D721Med (cell line): ENCODE data around the gene GGA2.
"Not testable (repeated sequence)": the region's sequence is repeated elsewhere in the genome, so short reads cannot be mapped to it uniquely, and the experiment has no call there.

Experiments used
- DNase-seq: peaks from one replicate; pipeline ENCODE4 v3.0.0; 2011; ENCODE audit warnings: low spot score; ENCODE audit not compliant: insufficient read length
- FAIRE-seq: peaks from 2 replicates; lab custom pipeline; 2011; peaks lifted over from hg19 to GRCh38; lab: Jason Lieb, UNC
- CTCF ChIP-seq: IDR thresholded peaks from 2 replicates; pipeline ENCODE4 v1.5.1; 2012; ENCODE audit warnings: mild to moderate bottlenecking, control low read depth; ENCODE audit not compliant: insufficient read depth; ENCODE audit errors: missing control alignments

The GGA2 gene

GRCh38 chr16:23485841-23486240 lies 24.5 kb downstream of the GGA2 start:
- no peak for DNase-seq
- TF ChIP-seq CTCF, result no peak
- FAIRE-seq, result no peak

GRCh38 chr16:23485257-23485614 lies 25.1 kb downstream of the GGA2 start:
- TF ChIP-seq CTCF, result no peak
- no peak for FAIRE-seq

GRCh38 chr16:23484510-23485256 lies 25.6 kb downstream of the GGA2 start:
- no peak for DNase-seq
- no peak for FAIRE-seq
- no peak for TF ChIP-seq CTCF

More at GRCh38 chr16:23485257-23485614, 25.1 kb downstream of the GGA2 start:
- no peak for DNase-seq

GRCh38 chr16:23483492-23483891 lies 26.8 kb downstream of the GGA2 start:
- not testable (repeated sequence) for DNase-seq, FAIRE-seq

GRCh38 chr16:23482778-23483177 lies 27.5 kb downstream of the GGA2 start:
- TF ChIP-seq CTCF, result no peak
- FAIRE-seq, result no peak
- no peak for DNase-seq

- FAIRE-seq, result no peak
- no peak for TF ChIP-seq CTCF
These were observed 30.0 kb downstream of the GGA2 start for GRCh38 chr16:23480257-23480656.

GRCh38 chr16:23479138-23479537 lies 31.2 kb downstream of the GGA2 start:
- DNase-seq, result no peak
- no peak for TF ChIP-seq CTCF
- FAIRE-seq, result no peak

More at GRCh38 chr16:23480257-23480656, 30.0 kb downstream of the GGA2 start:
- DNase-seq, result no peak
